Mesodermal cell (in vitro differentiated cells): ENCODE results near the gene WDR18.
A peak's percentile ranks its signal among the peaks of the same experiment; 100 is the strongest.

Experiments used
- H3K27ac ChIP-seq: 2 replicates; pipeline ENCODE4 v1.7.0; 2013; ENCODE audit warnings: mild to moderate bottlenecking, low read depth, low read length, moderate library complexity; ENCODE audit not compliant: severe bottlenecking
- H3K36me3 ChIP-seq: 2 replicates; pipeline ENCODE4 v1.7.1; 2013; ENCODE audit warnings: mild to moderate bottlenecking, low read length, moderate library complexity; ENCODE audit not compliant: control insufficient read depth, insufficient read depth
- H3K4me1 ChIP-seq: one replicate; pipeline ENCODE4 v1.7.1; 2013; ENCODE audit warnings: mild to moderate bottlenecking, low read length; ENCODE audit not compliant: insufficient read depth, control insufficient read depth, poor library complexity, severe bottlenecking
- H3K4me3 ChIP-seq: 2 replicates; pipeline ENCODE4 v1.7.0; 2013; ENCODE audit warnings: low read length, control low read depth, mild to moderate bottlenecking; ENCODE audit not compliant: insufficient read depth, poor library complexity, severe bottlenecking; ENCODE audit errors: extremely low read depth
- H3K9me3 ChIP-seq: 2 replicates; pipeline ENCODE4 v1.7.1; 2013; ENCODE audit warnings: mild to moderate bottlenecking, low read length, moderate library complexity; ENCODE audit not compliant: control insufficient read depth
- WGBS, 2 experiments: methylation state at CpG; one replicate each; pipeline ENCODE4 v1.1.5; 2013; ENCODE audit warnings: missing lambda C conversion rate in 2 of 2; ENCODE audit not compliant: insufficient coverage in 2 of 2; 5-methylcytosine and 5-hydroxymethylcytosine counted together

WDR18 gene

DNA sequence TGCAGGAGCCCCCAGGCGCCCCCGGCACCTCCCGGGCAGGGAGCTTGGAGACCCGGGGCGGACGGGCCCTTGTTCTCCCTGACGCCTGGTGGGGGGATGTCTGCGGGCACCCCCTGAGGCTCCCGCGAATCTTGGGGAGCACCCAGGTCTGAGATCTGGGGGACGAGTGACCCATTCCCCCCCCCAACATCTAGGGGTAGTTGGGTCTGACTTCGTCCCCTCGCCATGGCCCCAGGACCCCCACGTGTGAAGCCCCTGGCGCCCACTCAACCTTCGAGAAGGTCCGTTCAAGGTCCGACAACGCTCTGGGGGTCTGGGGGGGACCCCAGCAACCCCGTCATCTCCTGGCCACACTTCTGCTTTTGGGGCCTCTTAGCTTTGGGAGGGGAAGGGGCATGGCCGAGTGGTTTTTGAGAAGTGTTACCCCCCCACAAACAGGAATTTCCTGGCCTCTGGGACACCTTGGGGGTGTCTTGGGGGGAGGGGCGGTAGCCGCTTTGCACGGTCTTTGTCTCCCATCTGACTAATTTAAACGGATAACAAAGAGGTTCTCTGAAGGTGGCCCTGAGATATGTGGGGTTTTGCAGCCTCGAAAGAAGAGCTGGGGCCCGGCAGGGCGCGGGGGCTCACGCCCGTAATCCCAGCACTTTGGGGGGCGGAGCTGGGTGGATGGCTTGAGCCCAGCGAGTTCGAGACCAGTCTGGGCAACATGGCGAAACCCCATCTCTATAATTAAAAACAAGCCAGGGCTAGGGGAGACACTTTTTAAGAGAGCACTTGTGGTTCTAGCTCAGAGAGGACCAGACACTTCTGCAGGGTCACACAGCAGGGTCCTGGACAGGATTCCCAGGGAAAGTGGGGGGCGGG is 42.9 kb downstream of the WDR18 start:
- WGBS, 2 experiments, result 0 to 1% methylated on average over 12 to 15 of the region's 36 CpGs
- peaks cover 5% of the 10 kb centered on the region for H3K4me1 ChIP-seq
- H3K9me3 ChIP-seq, result no peaks in the 10 kb centered on the region
- H3K27ac ChIP-seq, result peak overlapping the region; percentile 94
- H3K4me3 ChIP-seq, result peak overlapping the region; percentile 92
- H3K36me3 ChIP-seq, result peaks cover 20% of the 10 kb centered on the region

DNA sequence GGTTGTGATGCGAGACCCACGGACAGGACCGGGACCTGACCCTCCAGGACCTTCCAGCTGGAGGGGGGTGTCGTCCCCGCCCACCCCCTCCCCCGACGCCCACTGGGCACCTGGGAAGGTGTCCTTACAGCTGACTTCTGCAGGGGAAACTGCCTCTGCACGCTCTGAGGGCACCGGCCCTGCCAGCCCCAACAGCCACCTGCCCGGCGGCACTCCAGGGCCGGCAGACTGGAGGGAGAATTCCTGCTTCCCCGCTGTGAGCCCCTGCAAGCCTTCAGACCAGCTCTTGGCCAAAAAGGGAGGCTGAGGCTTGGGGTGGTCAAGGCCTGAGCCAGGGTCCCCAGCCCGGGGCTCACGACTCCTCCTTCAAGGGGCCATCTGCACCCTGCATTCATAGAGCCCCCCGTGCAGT is 43.5 kb downstream of the WDR18 start:
- Histone ChIP-seq H3K27ac (peak overlapping the region; percentile 94), H3K9me3 (no peaks in the 10 kb centered on the region), H3K4me1 (peaks cover 5% of the 10 kb centered on the region), H3K36me3 (peaks cover 26% of the 10 kb centered on the region), H3K4me3 (peak overlapping the region; percentile 92)
- WGBS, 2 experiments, result 1 to 6% methylated on average over 16 of the region's 16 CpGs

DNA sequence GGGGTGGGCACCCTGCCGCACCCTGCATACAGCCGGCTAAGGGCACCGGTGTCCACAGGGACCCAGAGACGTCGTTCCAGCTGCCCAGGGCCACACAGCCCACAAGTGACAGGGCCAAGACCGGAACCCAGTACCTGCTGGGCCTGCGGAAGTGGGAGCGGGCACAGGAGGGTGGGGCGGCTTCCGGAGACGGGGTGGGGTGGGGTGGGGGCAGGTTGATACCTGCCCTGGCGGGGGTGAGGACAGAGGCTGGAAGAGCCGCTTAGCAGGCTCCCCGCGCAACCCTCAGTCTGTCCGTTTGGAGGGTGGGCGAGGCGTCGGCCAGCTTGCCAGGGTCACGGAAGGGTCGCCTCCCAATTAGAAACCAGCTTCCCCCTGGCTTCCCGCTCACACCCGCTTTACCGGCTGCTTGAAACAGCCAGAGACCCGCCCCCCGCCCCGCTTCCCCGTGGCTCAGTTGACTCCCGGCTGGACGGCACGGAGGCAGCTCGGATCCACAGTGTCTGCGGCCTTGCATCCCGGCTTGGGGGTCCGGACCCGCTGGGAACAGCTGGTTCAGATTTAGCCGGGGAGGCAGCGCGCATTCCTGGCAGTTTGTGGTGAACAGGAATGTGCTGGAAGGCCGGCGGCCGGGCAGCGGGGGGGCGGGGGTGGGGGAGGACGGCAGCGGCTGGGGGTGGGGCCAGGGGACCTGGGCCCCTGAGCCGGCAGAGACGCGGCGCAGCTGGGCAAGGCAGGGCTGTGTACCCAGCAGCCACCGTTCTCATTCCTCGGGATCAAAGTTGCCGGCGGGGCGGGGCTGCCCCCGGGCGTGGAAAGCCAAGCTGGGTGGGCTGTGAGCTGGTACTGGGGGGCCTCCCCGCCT is 44.1 kb downstream of the WDR18 start:
- Histone ChIP-seq H3K36me3 (peaks cover 33% of the 10 kb centered on the region), H3K4me3 (peak overlapping the region; percentile 92), H3K27ac (peak overlapping the region; percentile 94), H3K9me3 (no peaks in the 10 kb centered on the region), H3K4me1 (peaks cover 5% of the 10 kb centered on the region)
- 3 to 6% methylated on average over 35 of the region's 58 CpGs for WGBS, 2 experiments

DNA sequence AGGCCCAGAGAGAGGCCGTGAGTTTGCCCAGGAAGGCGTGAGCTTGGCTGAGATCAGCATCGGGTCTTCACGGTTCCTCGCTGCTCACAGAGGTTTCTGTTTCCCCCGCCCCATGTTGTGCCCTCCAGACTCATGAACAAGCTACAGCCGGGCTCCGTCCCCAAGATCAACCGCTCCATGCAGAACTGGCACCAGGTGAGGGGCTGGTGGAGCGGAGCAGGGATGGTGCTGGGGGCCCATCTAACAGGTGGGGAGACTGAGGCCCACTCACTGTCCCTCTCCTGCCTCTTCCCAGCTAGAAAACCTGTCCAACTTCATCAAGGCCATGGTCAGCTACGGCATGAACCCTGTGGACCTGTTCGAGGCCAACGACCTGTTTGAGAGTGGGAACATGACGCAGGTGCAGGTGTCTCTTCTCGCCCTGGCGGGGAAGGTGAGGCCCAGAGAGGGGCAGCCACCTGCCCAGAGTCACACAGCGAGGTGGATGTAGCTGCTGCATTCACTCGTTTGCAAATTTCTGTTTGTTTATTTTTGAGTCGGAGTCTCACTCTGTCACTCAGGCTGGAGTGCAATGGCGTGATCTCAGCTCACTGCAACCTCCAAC is 48.2 kb downstream of the WDR18 start:
- peaks cover 54% of the 10 kb centered on the region for H3K36me3 ChIP-seq
- H3K4me1 ChIP-seq, result peaks cover 2% of the 10 kb centered on the region
- H3K9me3 ChIP-seq, result no peaks in the 10 kb centered on the region
- no peak overlapping the region for H3K27ac ChIP-seq
- no peak overlapping the region for H3K4me3 ChIP-seq
- 91 to 93% methylated on average over 19 to 20 of the region's 20 CpGs for WGBS, 2 experiments

DNA sequence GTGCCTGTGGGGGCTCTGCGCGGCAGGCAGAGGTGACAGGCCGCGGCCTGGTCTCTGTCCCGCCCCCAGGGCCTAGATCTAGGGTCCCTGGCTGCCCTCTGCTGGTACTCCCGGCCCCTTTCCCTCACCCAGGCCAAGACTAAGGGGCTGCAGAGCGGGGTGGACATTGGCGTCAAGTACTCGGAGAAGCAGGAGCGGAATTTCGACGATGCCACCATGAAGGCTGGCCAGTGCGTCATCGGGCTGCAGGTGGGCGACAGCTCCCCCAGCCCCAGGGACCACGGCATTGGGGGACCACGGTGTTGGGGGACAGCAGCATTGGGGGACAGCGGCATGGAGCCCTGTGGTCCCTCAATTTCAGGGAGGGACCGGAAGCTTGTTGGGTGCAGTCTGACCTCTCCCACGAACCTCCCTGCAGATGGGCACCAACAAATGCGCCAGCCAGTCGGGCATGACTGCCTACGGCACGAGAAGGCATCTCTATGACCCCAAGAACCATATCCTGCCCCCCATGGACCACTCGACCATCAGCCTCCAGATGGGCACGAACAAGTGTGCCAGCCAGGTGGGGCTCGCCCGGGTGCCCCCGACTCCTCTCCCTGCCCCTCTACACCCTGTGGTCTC is 52.0 kb downstream of the WDR18 start:
- Histone ChIP-seq H3K27ac (no peak overlapping the region), H3K36me3 (peaks cover 55% of the 10 kb centered on the region), H3K9me3 (no peaks in the 10 kb centered on the region), H3K4me1 (peaks cover 3% of the 10 kb centered on the region), H3K4me3 (no peak overlapping the region)
- WGBS, 2 experiments, result 89 to 90% methylated on average over 23 to 29 of the region's 29 CpGs

DNA sequence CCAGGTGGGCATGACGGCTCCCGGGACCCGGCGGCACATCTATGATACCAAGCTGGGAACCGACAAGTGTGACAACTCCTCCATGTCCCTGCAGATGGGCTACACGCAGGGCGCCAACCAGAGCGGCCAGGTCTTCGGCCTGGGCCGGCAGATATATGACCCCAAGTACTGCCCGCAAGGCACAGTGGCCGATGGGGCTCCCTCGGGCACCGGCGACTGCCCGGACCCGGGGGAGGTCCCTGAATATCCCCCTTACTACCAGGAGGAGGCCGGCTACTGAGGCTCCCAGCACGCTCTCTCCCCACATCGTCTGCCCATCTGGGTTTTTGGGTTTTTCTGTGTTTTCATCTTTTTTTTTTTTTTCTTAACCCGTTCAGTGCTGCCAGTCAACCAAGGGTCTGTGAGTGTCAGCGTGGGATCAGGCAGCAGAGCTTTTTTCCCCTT is 53.5 kb downstream of the WDR18 start:
- Histone ChIP-seq H3K4me1 (peaks cover 7% of the 10 kb centered on the region), H3K4me3 (no peak overlapping the region), H3K27ac (no peak overlapping the region), H3K9me3 (no peaks in the 10 kb centered on the region), H3K36me3 (peaks cover 43% of the 10 kb centered on the region)
- WGBS, 2 experiments, result 93 to 95% methylated on average over 17 to 18 of the region's 22 CpGs

DNA sequence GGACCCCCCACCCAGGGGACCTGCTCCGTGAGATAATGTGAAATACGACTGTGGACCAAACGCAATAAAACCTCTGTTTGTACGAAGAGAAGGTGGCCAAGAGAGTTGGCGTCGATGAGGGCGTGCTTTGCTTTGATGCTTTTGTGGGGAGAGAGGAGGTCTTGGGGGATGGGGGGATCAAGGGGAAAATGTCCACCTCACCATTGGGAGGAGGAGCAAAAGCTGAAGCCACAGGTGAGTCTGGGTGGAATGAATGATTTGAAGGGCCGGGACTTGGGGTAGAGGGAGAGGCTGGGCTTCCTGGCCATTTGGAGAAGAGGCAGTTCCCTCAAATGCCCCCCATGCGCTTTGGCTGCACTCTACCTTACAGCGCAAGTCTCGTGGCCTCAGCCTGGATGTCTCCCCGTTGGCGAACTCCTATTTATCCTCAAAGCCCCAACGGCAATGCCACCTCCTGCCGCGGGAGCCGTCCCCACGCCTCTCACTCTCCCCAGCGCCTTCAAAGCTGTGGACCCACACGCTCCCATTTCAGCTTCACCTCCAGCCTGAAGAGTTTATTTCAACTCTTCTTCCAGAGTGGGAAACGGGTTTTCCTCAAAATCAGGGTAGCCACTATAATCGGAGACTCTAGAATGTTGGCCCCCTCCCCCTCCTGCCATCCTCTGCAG is 55.0 kb downstream of the WDR18 start:
- Histone ChIP-seq H3K36me3 (peaks cover 34% of the 10 kb centered on the region), H3K4me1 (peaks cover 7% of the 10 kb centered on the region), H3K4me3 (no peak overlapping the region), H3K27ac (peak overlapping the region; percentile 45), H3K9me3 (no peaks in the 10 kb centered on the region)
- 65 to 71% methylated on average over 22 of the region's 22 CpGs for WGBS, 2 experiments

DNA sequence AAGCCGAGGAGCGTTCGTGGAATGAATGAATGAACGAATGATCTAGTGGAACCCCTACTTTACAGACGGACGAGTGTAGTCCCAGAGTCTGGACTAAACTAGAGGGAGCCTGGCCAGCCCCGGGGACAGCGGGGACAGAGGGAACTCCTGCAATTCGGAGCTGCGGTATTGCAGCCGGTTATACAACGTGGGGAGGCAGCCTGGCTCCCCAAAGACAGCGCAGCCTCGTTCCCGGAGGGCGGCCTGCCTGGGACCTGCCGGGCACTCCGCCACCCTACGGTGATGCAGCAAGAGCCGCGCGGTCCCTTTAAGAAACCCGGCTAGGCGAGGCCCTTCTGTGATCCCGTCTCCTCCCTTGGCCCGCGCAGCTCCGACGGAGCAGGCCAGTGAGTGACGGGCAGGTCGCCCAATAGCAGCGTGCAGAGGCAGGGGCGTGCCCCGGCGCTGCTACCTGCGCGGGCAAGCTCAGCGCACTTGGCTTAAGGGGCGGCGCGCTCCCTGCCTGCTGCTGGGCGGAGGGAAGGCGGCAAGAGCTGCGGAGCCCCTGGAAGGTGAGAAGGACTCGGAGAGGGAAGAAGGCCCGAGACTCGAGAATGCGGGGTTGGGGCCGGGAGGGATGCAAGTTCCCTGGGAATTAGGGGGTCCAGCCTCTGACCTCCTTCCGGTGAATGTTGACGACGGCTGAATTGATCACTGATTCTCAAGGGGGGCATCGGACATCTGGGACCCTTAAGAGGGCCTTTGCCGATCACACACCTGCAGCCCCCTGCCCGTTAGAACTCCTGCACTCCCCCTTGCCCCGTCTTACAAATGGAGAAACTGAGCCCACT is 55.7 kb downstream of the WDR18 start, which contains the start of gene ABCA7:
Gene ABCA7, plus strand, starts transcription at position 462 of the 830 bp plus-strand sequence. CDS start 1,255 bp downstream, outside the sequence.
- Histone ChIP-seq H3K27ac (peak within 1 kb of the TSS; percentile 45), H3K4me3 (peak within 1 kb of the TSS; percentile 65), H3K9me3 (no peaks in the 10 kb centered on the region), H3K36me3 (peaks cover 34% of the 10 kb centered on the region), H3K4me1 (peaks cover 7% of the 10 kb centered on the region)
- WGBS, 2 experiments, result 3 to 4% methylated on average over 39 to 51 of the region's 56 CpGs

DNA sequence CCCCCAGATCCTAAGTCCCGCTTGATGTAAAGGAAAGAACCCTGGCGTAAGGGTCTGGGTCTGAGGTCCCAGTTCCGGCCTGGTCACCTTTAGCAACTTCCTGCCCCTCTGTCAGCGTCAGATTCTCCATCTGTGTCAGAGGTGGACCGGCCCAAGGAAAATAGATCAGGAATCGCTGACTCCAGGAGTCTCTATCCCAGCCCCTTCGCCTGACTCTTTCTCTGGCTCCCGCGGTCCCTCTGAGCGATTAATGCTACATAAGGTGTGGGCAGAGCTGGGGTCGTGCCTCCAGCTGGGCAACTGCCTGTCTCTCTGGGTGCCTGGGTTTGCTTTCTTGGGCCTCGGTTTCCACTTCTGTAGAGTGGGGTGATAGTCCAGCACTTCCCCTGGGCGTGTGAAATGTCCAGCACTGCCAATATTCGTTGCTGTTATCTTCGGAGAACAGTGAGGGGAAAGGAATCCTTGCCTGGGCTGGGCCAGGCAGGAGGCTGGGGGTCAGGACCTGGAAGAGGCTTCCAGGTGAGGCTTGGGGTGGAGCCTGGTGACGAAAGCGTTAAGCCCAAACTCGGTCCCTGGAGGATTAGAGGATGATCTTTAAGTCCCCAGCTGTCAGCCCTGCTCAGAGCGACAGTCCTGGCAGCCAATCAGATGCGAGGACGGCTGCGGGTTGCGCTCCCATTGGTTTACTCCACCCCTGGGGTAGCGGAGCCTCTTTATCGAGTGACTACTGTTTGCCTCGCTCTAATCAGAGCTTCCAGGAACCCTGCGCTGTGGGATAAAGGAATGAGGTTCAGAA is 56.5 kb downstream of the WDR18 start:
- 6 to 9% methylated on average over 22 to 25 of the region's 27 CpGs for WGBS, 2 experiments
- peak overlapping the region; percentile 10 for H3K27ac ChIP-seq
- H3K4me1 ChIP-seq, result peaks cover 7% of the 10 kb centered on the region
- H3K36me3 ChIP-seq, result peaks cover 28% of the 10 kb centered on the region
- peak overlapping the region; percentile 65 for H3K4me3 ChIP-seq
- no peaks in the 10 kb centered on the region for H3K9me3 ChIP-seq
